GM15510 (cell line): ENCODE results near the gene CHST14.
A peak's percentile ranks its signal among the peaks of the same experiment; 100 is the strongest.

Experiments
- POLR2A ChIP-seq: IDR thresholded peaks from 3 replicates; pipeline ENCODE4 v1.6.1; 2011; ENCODE audit warnings: borderline replicate concordance; ENCODE audit not compliant: insufficient read length; ENCODE audit errors: extremely low read depth

The CHST14 gene

DNA sequence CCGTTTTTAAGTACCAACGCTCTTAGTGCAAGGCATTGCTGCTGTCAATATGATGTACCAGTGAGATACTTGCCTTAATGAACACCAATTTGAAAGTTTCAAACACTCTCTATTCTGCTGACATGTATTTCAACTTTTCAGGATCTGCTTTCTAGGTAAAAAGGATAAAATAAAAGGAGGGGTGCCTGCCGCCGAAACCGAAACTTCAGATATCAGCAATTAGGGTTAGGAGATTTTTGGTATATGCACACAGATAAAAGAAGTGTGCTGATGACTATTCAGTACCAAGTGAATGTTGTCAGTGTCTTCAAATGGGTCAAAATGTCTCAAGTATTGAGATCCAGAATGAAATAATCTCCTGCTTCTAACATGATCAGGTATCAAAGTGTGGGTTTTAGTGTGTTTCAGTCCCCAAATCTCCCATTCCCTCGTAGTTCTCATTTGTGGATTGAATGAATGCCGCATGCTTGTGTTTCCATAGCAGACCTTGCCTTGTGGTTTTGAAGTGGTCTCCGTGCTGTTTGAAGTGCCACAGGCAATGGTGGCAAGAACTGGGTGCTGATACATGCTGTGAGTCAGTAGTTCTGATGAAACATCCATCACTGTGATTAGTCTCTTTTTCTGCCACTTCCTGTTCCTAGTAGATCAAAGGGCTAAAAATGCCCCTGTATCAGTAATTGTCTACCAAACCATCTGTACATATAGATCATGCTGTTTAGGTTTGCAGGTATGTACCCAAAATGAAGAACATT, 22.5 kb downstream of the CHST14 start:
- no peak for TF ChIP-seq POLR2A

DNA sequence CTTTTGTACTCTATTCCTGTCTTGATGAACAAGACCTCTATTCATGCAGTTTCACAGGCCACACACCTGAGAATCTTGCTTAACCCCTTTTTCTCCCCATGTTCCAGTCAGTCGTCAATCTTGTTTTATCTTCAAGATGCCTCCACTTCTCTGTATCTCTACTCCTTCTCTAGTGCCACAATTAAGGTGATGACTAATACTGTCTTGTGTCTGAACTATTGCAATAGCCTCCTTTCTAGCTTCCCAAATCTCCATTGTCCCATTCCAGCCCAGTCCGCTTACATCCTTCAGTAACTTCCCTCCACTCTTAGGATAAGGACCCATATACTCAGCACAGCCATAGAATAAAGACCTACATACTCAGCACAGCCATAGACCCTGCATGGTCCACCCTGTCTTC, 24.7 kb downstream of the CHST14 start:
- no peak for TF ChIP-seq POLR2A

DNA sequence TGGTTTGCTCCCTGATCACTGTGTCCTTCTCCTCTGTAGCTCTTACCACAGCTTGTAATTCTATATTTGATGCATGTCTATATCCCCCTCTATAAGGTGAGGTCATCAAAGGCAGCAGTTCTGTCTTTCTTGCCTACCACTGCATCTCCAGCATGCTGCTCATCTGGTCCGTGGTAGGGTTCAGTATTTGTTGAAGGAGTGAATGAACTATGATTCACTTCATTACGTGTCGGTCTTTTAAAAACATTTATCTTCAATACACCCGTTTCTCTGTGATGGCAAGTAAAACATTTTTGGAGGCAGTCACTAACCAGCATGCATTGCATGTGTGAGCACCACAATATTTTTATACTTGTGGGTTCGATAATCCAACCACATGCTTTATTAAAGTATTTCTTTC, 27.6 kb downstream of the CHST14 start:
- no peak for TF ChIP-seq POLR2A

DNA sequence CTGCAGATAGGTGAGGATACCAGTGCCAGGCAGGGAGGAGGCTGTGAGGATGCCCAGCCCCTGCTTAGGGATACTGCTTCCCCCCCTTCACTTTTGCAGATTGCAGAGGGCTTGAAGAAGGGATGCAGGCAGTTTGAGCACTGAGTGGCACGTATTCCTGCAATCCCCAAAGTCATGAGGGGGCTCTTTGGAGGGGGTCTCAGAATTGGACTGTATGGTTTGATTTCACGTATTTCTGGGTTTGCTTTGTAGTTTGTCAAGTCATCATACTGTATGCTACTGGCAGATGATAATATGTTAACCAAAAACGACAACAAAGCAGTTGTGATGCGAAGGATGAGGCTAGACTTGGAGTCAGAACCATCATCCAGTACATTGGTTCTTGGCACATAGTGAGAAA, 28.1 kb downstream of the CHST14 start:
- TF ChIP-seq POLR2A: no peak

DNA sequence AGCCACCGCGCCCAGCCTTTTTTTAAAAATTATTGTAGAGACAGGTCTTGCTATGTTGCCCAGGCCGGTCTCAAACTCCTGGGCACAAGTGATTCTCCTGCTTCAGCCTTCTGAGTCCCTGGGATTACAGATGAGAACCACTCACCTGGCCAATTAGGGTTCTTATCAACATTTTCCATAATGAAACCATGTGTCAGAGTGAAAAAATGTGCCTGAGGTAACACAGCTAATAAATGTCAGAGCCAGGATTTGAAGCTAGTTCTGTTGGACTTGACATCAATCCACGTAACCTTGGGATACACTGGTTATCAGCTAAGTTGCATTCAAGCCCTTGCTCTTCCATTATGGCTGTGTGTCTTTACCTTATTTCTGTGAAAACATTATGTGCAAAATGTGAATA, 29.1 kb downstream of the CHST14 start:
- TF ChIP-seq POLR2A: no peak

DNA sequence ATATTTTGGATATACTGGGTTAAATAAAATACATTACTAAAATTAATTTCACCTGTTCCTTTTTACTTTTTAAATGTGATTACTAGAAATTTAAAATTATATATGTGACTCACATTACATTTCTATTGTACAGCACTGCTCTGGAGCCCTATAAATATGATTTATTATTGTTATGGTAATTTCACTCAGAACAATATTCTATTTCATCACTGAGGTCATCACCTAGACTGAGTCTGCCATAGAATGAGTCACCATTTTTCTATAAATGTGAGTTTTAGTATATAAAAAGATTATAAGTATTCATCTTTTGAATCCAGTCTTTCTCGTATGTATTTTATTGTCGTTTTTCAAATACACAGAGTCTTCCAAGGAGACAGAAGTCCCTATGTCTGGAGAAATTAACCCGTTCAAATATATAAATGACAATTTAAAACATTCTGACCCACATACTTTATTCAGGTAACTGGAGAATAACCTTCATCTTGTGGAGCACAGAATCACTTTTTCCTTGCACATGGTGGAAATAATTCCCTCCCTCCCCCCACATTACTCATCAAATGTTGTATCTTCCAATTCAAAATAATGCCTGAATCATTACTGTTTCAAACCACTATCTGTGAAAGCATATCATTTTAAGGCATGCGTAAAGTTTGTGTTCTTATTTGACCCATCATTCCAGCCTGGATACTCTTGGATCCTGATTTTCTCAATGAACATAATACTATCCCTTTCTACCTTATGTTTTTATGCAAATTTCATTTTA, 30.0 kb downstream of the CHST14 start:
- no peak for TF ChIP-seq POLR2A

DNA sequence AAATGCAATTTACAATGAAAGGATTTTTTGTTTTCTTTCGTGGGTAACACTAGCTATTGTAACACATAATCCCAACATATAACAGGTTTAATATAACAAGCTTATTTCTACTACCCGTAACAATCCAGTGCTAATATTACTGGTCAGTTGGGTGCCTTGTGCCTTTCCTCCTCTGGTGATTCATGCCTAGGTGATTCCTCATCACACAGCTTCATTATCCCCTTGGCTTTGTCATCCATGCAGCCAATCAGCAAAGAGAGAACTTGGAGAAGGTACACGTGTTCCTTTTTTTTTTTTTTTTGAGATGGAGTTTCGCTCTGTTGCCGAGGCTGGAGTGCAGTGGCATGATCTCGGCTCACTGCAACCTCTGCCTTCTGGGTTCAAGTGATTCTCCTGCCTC, 30.7 kb downstream of the CHST14 start:
- no peak for TF ChIP-seq POLR2A

DNA sequence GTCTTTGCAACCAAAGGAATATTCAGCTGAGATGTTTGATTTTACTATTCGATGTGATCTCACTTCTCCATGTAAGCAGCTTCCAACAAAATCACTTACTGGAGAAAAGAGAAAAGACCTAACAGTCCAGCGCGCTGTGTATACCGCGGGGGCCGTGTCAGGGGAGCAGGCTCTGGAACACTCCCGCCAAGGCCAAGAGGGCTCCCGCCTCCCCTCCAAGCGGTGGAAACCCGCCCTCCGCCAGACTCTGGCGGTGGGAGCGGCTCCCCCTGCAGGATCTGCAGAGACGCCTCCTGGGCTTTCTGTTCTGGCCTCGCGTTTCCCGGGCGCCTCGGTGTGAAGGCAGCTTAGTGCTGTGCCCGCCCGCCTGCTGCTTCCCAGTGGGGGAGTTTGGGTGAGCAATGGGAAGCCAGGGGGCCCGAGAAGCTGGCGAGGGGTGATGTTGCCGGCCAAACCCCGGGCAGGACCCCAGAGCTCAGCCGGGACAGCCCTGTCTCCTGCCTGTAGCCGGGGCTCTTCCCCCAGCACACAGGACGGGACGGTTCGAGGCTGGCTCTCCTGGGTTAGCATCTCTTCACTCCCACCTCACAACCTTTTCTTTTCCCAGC, 36.3 kb downstream of the CHST14 start:
- TF ChIP-seq POLR2A: no peak

DNA sequence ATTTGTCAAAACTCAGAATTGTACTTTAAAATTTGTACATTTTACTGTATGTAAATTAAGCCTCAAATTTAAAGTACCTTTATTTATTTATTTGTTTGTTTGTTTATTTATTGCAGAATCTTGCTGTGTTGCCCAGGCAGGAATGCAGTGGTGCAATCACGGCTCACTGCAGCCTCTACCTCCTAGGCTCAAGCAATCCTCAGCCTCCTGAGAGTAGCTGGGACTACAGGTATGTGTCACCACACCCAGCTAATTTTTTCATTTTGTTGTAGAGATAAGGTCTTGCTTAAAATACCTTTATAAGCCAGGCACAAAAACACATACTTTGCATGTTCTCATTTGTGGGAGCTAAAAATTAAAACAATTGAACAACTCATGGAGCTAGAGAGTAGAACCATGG, 37.4 kb downstream of the CHST14 start:
- TF ChIP-seq POLR2A: no peak

DNA sequence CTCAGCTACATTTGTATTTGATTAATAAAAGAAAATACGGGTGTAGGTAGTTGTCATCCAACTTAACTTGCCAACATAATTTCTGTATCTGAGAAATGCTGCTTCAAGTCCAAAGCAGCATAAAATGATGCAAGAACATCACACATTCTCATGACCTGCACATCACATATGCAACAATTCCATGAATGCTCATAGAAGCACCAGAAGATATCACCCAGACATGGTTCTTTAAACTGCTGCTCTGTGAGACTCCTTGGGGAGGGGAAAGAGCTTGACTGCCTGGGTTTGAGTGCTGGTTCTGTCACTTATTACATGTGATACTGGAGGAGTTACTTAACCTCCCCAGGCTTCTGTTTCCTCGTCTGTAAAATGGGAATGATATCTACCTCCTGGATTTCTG, 39.4 kb downstream of the CHST14 start:
- TF ChIP-seq POLR2A: no peak

DNA sequence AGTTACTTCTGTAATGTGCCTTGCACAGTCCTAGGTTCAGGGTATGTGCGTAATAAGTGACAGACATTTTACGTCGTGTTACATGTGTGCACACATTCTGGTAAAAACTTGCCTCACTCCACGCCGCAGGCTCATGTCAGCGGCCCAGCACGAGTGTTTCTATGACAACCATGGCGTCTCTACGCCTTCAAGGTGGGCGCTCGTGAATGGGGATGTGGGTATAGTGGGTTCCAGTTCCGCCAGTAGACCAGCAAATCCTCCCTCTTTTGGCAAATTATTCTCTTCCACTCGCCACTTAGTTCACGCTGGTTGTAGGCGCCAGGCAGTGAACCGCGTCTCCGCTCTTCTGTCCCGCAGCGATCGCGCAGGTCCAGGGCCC, 40.3 kb downstream of the CHST14 start:
- no peak for TF ChIP-seq POLR2A

DNA sequence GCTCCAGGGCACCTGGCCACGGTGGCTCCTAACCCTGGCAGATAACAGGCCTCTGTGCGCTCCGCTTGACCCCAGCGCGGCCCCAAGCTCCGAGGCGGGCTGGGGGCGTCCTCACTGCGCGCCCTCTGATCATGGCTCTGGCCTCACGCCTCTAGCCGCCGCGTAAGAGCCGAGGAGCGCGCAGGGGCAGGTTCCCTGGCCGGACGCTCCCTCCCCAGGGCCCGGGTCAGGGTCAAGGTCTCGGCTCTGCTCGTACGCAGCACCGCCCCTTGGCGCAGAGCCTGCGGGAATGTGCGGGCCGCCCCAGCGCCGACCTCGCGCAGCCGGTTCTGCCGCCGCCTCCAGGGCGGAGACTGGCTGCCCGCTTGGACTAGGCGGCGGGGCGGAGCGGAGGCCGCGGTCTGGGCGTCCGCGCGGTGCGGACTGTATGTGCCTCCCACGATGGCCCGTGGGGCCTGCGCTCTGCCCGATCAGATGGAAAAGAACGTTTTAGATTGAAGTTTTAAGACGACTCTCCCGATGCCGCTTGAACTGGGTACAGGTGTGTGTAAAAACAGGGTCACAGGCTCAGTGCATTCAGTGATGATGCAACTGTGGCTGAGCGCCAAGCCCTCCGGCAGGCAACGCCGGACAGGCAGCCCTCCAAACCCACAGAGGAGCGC, 40.8 kb downstream of the CHST14 start:
- peak; percentile 29 for TF ChIP-seq POLR2A

DNA sequence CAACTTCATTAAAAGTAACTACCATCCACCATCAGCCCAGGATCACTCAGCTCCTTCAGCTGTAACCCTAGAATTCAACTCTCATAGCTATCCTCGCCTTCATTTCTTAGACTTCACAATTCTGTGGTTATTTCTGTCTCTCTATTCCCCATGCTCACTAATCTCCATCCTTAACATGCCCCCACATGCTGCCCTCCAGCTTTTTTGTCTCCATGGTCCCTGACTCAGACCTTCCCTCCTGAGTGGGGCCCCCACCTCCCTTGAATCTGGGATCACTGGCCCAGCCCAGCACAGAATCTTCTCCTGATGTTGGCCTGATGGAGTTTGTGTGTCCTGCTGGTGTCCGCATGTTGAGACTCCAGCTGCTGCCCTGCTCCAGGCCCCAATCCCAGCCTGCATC, 41.7 kb downstream of the CHST14 start:
- TF ChIP-seq POLR2A: no peak

DNA sequence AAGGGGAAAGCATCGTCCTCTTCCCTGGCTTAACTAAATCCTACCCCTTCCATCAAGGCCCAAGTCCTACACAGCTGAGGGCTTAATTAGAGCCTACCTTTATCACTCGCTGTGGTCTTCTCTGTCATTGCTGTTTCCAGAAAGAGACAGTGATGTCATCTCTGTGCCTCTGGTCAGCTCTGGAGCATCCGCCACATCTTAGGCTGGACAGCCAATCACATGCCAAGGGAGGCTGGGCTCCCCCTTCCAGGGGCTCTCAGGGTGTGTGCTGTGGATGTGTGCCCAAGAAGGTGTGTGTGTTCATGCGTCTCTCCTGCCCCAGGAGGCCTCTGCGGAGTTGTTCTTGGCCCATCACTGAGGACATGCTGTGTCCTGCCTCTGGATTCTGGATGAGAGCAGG, 42.8 kb downstream of the CHST14 start:
- TF ChIP-seq POLR2A: no peak

DNA sequence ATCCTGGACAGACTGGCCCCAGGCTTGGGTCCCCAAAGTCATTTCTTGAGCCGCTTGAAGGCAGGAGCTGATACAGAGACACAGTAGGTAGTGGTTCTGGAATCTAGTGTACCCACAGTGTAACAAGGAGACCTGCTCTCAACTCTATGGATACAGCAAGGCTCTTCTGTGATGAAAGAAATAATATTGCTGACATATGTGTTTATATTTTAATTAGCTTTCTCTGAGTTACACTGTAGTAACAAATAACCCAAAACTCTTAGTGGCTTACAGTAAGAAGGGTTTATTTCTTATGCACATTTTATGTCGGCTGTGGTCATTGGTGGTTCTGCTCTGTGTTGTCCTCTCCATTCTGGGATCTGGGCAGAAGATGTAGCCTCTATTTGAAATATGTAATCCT, 45.5 kb downstream of the CHST14 start:
- no peak for TF ChIP-seq POLR2A
